CD14-positive monocyte (primary cell): Measurements from ENCODE around the gene SYTL3. TPM values are rescaled to one million over a fixed set of nuclear protein-coding genes. Genes with fewer than 3 reads are reported as not detected.

ENCODE experiments used
- DNase-seq, 3 donors: peaks; one replicate each; pipeline ENCODE4 v3.0.0-alpha.2; 2011 to 2022
- H2AFZ ChIP-seq: 2 replicates; pipeline ENCODE4 v1.6.0; 2012; ENCODE audit warnings: mild to moderate bottlenecking, low read depth, low read length, inconsistent platforms; ENCODE audit not compliant: insufficient read depth, poor library complexity, severe bottlenecking
- H3K27ac ChIP-seq, 2 donors: 1 replicate in 1 of 2; 2 replicates in 1 of 2; pipeline ENCODE4 v1.5.1; 2012 to 2013; ENCODE audit warnings: low read length in 2 of 2, control low read depth in 1 of 2, inconsistent platforms in 1 of 2, low read depth in 1 of 2, mild to moderate bottlenecking in 1 of 2
- H3K27me3 ChIP-seq, 2 donors: one replicate each; pipeline versions ENCODE4 v1.6.0 to v1.6.1; 2011 to 2013; ENCODE audit warnings: low read length in 2 of 2; ENCODE audit not compliant: control insufficient read depth in 2 of 2, insufficient read depth in 2 of 2
- H3K36me3 ChIP-seq, 2 donors: replicated peaks in 1 of 2; 1 replicate in 1 of 2; 2 replicates in 1 of 2; pipeline versions ENCODE4 v1.5.1 to v1.6.1; 2012 to 2013; ENCODE audit warnings: low read length in 2 of 2, control low read depth in 1 of 2, inconsistent platforms in 1 of 2, mild to moderate bottlenecking in 1 of 2; ENCODE audit not compliant: insufficient read depth in 2 of 2, control insufficient read depth in 1 of 2
- H3K4me1 ChIP-seq, 2 donors: 1 replicate in 1 of 2; 2 replicates in 1 of 2; pipeline versions ENCODE4 v1.5.1 to v1.6.1; 2012 to 2013; ENCODE audit warnings: low read length in 2 of 2, control low read depth in 1 of 2, inconsistent platforms in 1 of 2, mild to moderate bottlenecking in 1 of 2, moderate library complexity in 1 of 2; ENCODE audit not compliant: insufficient read depth in 2 of 2, control insufficient read depth in 1 of 2
- H3K4me2 ChIP-seq: replicated peaks from 2 replicates; pipeline ENCODE3; 2012; ENCODE audit warnings: low read length, moderate library complexity, mild to moderate bottlenecking; ENCODE audit not compliant: poor library complexity, severe bottlenecking; ENCODE audit errors: extremely low read depth
- H3K4me3 ChIP-seq, 3 experiments: fragments of 200-600 bp in 1 of 3; sonication (generic) in 1 of 3; replicated peaks in 1 of 3; 1 replicate in 2 of 3; 2 replicates in 1 of 3; pipeline ENCODE4 v1.5.1; 2011 to 2013; ENCODE audit warnings: low read length in 3 of 3, mild to moderate bottlenecking in 3 of 3, control low read depth in 2 of 3, low read depth in 2 of 3, inconsistent platforms in 1 of 3, moderate library complexity in 1 of 3
- H3K79me2 ChIP-seq: 2 replicates; pipeline ENCODE4 v1.6.0; 2012; ENCODE audit warnings: mild to moderate bottlenecking, control low read depth, inconsistent platforms, low read length, moderate library complexity; ENCODE audit not compliant: insufficient read depth
- H3K9ac ChIP-seq: 2 replicates; pipeline ENCODE4 v1.6.0; 2017; ENCODE audit warnings: low read length, mild to moderate bottlenecking; ENCODE audit not compliant: insufficient read depth, poor library complexity, severe bottlenecking
- H3K9me3 ChIP-seq, 2 donors: replicated peaks in 1 of 2; 1 replicate in 1 of 2; 2 replicates in 1 of 2; pipeline versions ENCODE4 v1.5.1 to v1.6.1; 2012 to 2013; ENCODE audit warnings: low read length in 2 of 2, control low read depth in 1 of 2; ENCODE audit not compliant: control insufficient read depth in 1 of 2, insufficient read depth in 1 of 2
- H4K20me1 ChIP-seq: 2 replicates; pipeline ENCODE4 v1.6.0; 2012; ENCODE audit warnings: mild to moderate bottlenecking, low read length, control low read depth, moderate library complexity; ENCODE audit not compliant: insufficient read depth
- H3K27ac Mint-ChIP-seq, 7 donors: one replicate each; pipeline ENCODE4 v1.8.0; 2020; ENCODE audit warnings: mild to moderate bottlenecking in 7 of 7, mixed read lengths in 7 of 7, moderate library complexity in 6 of 7, inconsistent platforms in 2 of 7
- H3K27me3 Mint-ChIP-seq, 3 donors: one replicate each; pipeline ENCODE4 v1.8.0; 2021 to 2022; ENCODE audit warnings: low read depth in 3 of 3, mild to moderate bottlenecking in 3 of 3, mixed read lengths in 3 of 3, moderate library complexity in 3 of 3, inconsistent platforms in 1 of 3
- H3K36me3 Mint-ChIP-seq, 2 donors: one replicate each; pipeline ENCODE4 v1.8.0; 2020; ENCODE audit warnings: mixed read lengths in 2 of 2, inconsistent platforms in 1 of 2, mild to moderate bottlenecking in 1 of 2
- H3K4me1 Mint-ChIP-seq: one replicate; pipeline ENCODE4 v1.8.0; 2020; ENCODE audit warnings: mild to moderate bottlenecking, mixed read lengths
- H3K4me3 Mint-ChIP-seq, 2 donors: one replicate each; pipeline ENCODE4 v1.8.0; 2020; ENCODE audit warnings: mild to moderate bottlenecking in 2 of 2, mixed read lengths in 2 of 2, moderate library complexity in 1 of 2
- H3K9me3 Mint-ChIP-seq, 7 donors: one replicate each; pipeline ENCODE4 v1.8.0; 2020 to 2022; ENCODE audit warnings: mixed read lengths in 7 of 7, mild to moderate bottlenecking in 6 of 7, moderate library complexity in 6 of 7, inconsistent platforms in 2 of 7
- CTCF ChIP-seq: fragments of 200-600 bp; IDR thresholded peaks from one replicate; pipeline ENCODE4 v1.8.0; 2022; ENCODE audit warnings: antibody characterized with exemption, mild to moderate bottlenecking
- WGBS: methylation state at CpG from one replicate; pipeline ENCODE4 v1.1.5; 2013; ENCODE audit warnings: missing lambda C conversion rate; ENCODE audit not compliant: insufficient coverage; 5-methylcytosine and 5-hydroxymethylcytosine counted together
- intact Hi-C, 2 donors: fragments of 100-400 bp; cut with micrococcal nuclease; formaldehyde crosslinking; loops; one replicate each; pipeline versions ENCODE4 v1.15.0 to v1.15.1; 2023
- polyA plus RNA-seq, 3 donors: library from polyadenylated mRNA; depleted of rRNA in 1 of 3; unstranded in 2 of 3; stranded (reverse) in 1 of 3; fragments of 300-500 nt in 2 of 3; fragments of >200 nt in 1 of 3; fragmentation: Illumina TruSeq in 2 of 3; gene quantifications; 1 replicate in 2 of 3; 2 replicates in 1 of 3; pipeline ENCODE4 v1.2.3, GENCODE V29; 2012 to 2021

Gene SYTL3
- polyA plus RNA-seq, 3 donors = 14.6 to 18.7 (median 14.8) TPM

- intact Hi-C loops = loop anchor here (5.0 to 10.0 kb wide), 2 partner anchors 381 to 389 kb away; no protein-coding TSS in a partner anchor
- H3K36me3 ChIP-seq = peaks cover 52 to 88% of the 10 kb centered on the region in 2 donors
- Mint-ChIP-seq H3K27ac (no peak overlapping the region), H3K9me3 (peaks cover 0 to 2% (median 0%) of the 10 kb centered on the region in 7 donors), H3K4me3 (no peak overlapping the region), H3K36me3 (peaks cover 58 to 94% of the 10 kb centered on the region in 2 donors), H3K4me1 (no peaks in the 10 kb centered on the region), H3K27me3 (peaks cover 0 to 1% (median 0%) of the 10 kb centered on the region in 3 donors)
- no peak for DNase-seq
- no peaks in the 10 kb centered on the region for H3K27me3 ChIP-seq
- H3K4me1 ChIP-seq = no peaks in the 10 kb centered on the region
- H2AFZ ChIP-seq = no peak overlapping the region
- 100% methylated on average over 12 of the region's 15 CpGs for WGBS
- no peak overlapping the region for H3K27ac ChIP-seq
- no peak overlapping the region for H3K9ac ChIP-seq
- H3K4me2 ChIP-seq = no peak overlapping the region
- TF ChIP-seq CTCF = no peak
- no peaks in the 10 kb centered on the region for H3K79me2 ChIP-seq
- peaks cover 8% of the 10 kb centered on the region for H4K20me1 ChIP-seq
- no peaks in the 10 kb centered on the region for H3K9me3 ChIP-seq
- H3K4me3 ChIP-seq = no peak overlapping the region
Observed at GRCh38 chr6:158603261-158604047, 46.4 kb upstream of the SYTL3 start.

DNA sequence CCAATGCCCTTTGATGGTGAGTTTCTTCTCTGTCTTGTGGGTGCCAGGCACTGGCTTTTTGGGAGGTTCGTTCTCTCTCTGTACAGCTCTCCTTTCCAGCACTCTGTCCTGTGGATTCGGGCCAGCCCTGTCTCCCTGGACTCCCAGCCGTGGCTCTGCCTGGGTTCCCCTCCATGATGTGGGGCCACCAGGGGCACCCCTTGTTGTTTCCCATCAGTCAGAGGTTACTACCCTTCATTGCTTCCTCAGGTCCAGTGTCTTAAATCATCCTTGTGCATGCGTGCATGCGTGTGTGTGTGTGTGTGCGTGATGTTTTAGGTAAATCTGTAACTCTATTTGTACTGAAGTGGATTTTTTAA, 45.8 kb upstream of the SYTL3 start:
- Mint-ChIP-seq H3K9me3 (peaks cover 0 to 2% (median 0%) of the 10 kb centered on the region in 7 donors), H3K4me3 (no peak overlapping the region), H3K27ac (peak overlapping the region in 1 of 7 donors; percentile 3), H3K4me1 (no peaks in the 10 kb centered on the region), H3K36me3 (peaks cover 57 to 95% of the 10 kb centered on the region in 2 donors), H3K27me3 (peaks cover 0 to 1% (median 0%) of the 10 kb centered on the region in 3 donors)
- H4K20me1 ChIP-seq = peaks cover 8% of the 10 kb centered on the region
- H3K4me2 ChIP-seq = no peak overlapping the region
- 90% methylated on average over 2 of the region's 6 CpGs for WGBS
- H3K9ac ChIP-seq = no peak overlapping the region
- H3K36me3 ChIP-seq = peaks cover 56 to 90% of the 10 kb centered on the region in 2 donors
- no peaks in the 10 kb centered on the region for H3K79me2 ChIP-seq
- no peak for TF ChIP-seq CTCF
- intact Hi-C loops = loop anchor here (5.0 to 10.0 kb wide), 2 partner anchors 382 to 389 kb away; no protein-coding TSS in a partner anchor
- no peaks in the 10 kb centered on the region for H3K9me3 ChIP-seq
- no peak for DNase-seq
- no peaks in the 10 kb centered on the region for H3K27me3 ChIP-seq
- no peak overlapping the region for H2AFZ ChIP-seq
- H3K4me3 ChIP-seq = no peak overlapping the region
- H3K27ac ChIP-seq = no peak overlapping the region
- no peaks in the 10 kb centered on the region for H3K4me1 ChIP-seq
